Sciatic nerve (tissue), 2 donors: ENCODE data around the gene MED25. TPM values are rescaled to one million over a fixed set of nuclear protein-coding genes. Genes with fewer than 3 reads are reported as not detected.
"Not testable (repeated sequence)": the region's sequence is repeated elsewhere in the genome, so short reads cannot be mapped to it uniquely, and the experiment has no call there.

Experiments
- ATAC-seq: fragments of 200-7000 bp; cut with Tn5 transposase; one replicate; pipeline ENCODE4 v1.9.1; 2020; ENCODE audit warnings: mild to moderate bottlenecking, moderate library complexity
- DNase-seq: peaks from one replicate; pipeline ENCODE4 v3.0.0-alpha.2; 2020; ENCODE audit warnings: low spot score
- intact Hi-C: fragments of 100-400 bp; cut with DNase I; formaldehyde crosslinking; loops from one replicate; pipeline ENCODE4 v1.14.2; 2022
- total RNA-seq: library from RNA; stranded (reverse); fragmentation: NEBNext Ultra II Directional; extraction: Animal tissue kit (Norgen Biotek cat#: 25700); gene quantifications from one replicate; pipeline ENCODE4 v1.2.1, GENCODE V29; 2021
- donor health status: DM: no; HTN: no; CAD: no.
- donor health status: DM: no; HTN: no; CAD: no.

The MED25 gene
- total RNA-seq, 1 donor from 2014 or later, result 39.7 TPM

DNA sequence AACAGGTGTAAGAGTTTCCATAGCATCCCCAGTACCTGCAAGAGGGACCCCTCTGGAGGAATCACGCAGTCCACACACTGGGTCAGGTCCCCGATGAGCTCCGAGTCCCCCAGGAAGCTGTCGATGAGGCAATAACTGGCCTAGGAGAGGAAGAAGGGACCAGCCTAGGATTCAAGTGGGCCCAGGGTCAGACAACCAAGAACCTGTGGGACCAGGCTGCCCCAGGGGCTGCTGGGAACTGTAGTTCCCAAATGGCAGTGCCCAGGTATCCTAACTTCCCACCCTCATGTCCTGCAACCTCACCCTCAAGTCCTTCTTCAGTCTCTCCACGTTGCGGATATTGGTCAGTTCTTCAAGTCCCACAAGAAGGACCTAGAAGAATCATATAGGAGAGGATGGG is 6.8 kb upstream of the MED25 start:
- intact Hi-C loops, result no loop called here
- DNase-seq (no peak), ATAC-seq (no peak)

DNA sequence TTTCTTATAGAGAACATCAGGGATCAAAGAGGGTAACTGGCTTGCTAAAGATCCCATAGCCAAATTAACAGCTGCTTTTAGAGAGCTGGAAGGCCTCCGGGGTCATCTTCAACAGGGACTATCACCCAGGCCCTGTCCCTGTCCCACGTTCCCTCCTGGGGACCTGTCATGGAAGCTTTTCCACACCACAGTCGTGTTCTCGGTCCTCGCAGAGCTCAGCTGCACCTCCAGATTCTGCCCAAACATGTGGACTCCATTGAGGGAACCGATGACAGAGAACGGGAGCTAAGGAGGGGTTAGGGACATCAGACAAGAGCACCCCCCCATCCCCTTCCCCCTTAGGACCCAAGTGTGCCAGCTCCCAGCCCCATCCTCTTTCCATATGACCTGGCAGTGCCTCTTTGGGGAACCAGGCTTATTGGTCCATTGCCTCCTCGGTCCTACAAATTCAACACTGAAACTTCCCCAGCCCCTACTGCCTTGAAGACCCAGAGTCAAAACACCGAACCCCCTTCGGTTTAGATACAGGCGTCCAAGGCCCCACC is 5.6 kb upstream of the MED25 start:
- no peak for DNase-seq
- intact Hi-C loops, result no loop called here
- no peak for ATAC-seq

DNA sequence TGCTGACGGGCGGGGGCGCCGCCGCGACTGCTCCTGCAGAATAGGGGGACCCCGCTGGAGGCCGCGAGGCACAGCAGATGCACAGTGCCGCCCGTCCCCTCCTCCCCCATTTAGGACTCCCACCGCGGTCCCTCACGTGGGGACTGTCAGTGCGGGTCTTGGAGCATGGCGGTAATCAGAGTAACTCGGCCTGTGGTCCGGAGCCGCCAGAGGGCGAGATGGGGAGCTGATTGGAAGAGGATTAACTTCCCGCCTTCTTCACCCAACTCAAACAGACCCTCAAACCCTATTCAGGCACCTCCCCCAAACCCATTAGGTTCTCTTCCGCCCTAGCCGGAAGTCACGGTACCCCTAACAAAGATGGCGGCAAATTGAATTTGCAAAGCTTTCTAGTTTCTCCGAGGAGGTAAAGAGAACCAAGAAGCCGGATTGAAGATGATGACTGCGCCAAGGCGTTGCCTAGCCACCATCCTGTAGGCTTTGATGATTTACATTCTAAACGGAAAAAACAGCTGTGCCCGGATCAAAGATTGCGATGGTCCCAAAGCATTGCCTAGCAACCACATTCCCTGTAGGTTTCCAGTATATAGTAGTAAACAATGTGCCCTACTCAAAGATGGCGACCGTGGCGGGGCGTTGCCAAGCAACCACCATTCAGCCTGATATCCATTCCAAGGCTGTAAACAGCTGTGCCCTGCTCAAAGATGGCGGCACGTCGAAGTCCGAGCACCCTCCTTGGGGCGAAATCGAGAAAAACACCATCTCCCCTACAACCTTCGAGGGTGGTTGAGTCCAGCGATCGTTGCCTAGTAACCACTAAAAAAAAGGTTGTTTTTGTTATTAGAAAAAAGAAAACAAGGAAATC is 4.9 kb upstream of the MED25 start, which contains the start of gene FUZ:
Gene FUZ (minus strand): TSS at position 296 of the 865 bp plus-strand sequence. CDS start 186 bp downstream, at position 110.
- ATAC-seq, result peak; percentile 84
- DNase-seq, result peak; percentile 98
- intact Hi-C loops, result no loop called here

DNA sequence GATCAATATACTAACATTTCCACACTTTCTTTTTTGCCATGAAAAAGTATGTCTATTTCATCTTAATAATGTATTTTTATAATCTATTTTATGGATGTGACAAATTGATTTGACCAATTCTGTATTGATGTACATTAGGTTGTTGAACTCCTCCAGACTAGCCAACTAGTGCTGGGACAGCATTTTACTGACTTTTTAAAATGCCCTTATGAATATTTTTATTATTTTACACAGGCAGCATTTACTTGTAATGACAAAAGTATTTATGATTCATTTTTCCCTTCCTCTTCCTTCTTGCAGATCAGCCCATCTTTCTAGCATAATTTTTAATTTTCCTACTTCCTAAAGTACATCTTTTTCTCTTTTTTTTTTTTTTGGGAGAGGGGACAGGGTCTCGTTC is 4.1 kb upstream of the MED25 start:
- intact Hi-C loops, result no loop called here
- DNase-seq (no peak), ATAC-seq (no peak)

DNA sequence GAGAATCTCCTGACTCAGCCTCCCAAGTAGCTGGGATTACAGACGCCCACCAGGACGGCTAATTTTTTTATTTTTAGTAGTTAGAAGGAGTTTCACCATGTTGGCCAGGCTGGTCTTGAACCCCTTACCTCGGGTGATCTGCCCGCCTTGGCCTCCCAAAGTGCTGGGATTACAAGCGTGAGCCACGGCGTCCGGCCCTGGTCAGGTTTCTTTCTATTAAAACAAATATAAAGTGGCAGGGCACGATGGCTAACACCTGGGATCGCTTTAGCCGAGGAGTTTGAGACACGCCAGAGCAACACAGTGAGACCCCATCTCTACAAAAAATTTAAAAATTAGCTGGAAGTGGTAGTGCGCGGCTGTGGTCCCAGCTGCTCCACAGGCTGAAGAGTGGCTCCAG is 1.5 kb upstream of the MED25 start:
- ATAC-seq, result no peak
- intact Hi-C loops, result no loop called here
- no peak for DNase-seq

DNA sequence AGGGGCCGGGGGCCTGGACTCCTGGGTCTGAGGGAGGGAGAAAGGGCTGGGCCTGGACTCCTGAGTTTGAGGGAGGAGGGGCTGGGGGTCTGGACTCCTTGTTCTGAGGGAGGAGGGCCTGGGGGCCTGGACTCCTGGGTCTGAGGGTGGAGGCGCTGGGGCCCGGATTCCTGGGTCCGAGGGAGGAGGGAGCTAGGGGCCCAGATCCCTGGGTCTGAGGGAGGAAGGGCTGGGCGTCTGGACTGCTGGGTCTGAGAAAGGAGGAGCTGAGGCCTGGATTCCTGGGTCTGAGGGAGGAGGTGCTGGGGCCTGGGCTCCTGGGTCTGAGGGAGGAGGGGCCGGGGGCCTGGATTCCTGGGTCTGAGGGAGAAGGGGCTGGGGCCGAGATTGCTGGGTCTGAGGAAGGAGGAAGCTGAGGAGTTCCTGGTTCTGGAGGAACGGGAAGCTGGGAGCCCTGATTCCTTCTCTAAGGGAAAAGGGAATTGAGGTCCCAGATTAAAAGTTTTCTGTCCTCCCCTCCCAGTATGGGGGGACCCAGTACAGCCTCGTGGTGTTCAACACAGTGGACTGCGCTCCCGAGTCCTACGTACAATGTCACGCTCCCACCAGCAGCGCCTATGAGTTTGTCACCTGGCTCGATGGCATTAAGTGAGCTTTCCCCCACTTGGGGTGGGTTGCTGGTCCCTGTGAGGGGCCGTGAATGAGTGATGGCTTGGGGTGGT is 721 bp downstream of the MED25 start:
- ATAC-seq (no peak), DNase-seq (no peak)
- intact Hi-C loops, result no loop called here

DNA sequence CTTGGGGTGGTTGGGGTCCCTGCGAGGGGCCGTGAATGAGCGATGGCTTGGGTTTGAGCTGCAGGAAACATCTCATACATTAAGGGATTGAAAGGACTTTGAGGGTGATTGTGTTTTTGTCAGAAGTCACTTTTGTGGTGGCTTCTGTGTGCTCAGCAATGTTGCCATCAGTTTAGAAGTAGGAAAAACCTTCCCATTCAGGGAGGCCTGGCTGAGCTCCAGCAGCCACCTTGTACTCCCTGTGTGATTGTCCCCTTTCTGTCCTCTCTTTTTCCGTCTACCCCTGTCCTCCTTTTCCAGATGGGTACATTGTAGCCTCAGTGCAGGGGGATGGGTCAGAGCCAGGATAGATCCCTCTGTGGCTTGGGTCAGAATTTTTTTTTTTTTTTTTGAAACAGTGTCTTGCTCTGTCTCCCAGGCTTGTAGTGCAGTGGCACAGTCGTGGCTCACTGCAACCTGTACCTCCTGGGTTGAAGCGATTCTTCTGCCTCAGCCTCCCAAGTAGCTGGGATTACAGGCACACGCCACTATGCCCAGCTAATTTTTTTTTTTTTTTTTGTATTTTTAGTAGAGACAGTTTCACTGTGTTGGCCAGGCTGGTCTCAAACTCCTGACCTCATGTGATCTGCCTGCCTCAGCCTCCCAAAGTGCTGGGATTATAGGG is 1.5 kb downstream of the MED25 start:
- DNase-seq, intact Hi-C loops, ATAC-seq: not testable (repeated sequence)

DNA sequence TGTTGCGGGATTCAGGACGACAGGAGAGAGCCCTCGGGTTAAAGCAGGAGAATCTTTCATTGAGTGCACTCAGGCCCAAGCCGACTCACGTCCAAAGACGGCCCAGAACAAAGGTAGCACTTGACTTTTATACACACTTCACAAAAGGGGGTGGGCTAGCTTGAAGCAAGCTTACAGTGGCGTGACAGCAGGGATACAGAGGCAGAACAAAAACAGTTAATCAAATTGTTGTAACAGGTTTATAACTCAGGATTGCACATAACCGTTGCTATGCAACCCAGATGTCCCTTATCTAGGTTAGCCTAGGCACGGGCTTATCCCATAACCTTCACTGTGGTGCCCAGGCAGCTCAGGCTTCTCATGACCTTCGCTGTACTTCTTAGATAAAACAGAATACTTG is 2.0 kb downstream of the MED25 start:
- ATAC-seq, result no peak
- intact Hi-C loops, result no loop called here
- DNase-seq, result no peak

DNA sequence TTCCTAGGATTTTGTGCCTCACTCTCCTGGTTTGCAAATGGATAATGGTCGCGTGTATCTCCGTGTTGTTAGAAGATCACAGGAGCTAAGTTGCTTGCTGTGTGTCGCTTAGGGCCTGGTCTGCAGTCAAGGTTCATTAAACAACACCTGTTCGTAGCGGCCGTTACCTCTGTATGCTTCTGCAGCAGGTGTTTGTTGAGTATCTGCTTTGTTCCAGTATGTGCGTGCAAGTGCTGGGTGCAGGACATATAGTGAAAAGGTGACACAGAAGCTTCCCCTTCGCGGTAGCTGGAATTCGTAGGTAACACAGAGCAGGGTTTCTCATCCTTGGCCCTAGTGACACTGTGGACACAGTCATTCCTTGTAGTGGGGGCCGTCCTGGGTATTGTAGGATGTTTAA is 5.4 kb downstream of the MED25 start:
- ATAC-seq (no peak), DNase-seq (no peak)
- intact Hi-C loops, result no loop called here

DNA sequence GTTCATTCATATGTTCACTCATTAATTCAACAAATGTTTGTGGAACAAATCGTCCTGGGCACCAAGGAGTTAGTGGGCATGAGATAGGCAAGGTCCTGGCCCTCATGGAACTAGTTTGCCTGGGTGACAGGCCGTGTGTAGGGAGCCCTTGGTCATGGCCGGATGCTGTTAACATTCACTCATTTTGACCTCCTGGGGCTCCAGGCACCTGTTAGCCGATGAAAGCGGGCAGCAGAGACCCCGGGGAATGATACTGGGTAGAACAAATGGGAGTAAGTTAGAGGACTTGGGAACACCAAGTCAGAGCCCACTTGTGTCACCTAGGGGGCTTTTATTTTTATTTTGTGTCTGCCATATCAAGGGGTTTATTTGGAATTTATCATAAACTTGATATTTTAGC is 6.6 kb downstream of the MED25 start:
- DNase-seq, result no peak
- intact Hi-C loops, result no loop called here
- ATAC-seq, result no peak

DNA sequence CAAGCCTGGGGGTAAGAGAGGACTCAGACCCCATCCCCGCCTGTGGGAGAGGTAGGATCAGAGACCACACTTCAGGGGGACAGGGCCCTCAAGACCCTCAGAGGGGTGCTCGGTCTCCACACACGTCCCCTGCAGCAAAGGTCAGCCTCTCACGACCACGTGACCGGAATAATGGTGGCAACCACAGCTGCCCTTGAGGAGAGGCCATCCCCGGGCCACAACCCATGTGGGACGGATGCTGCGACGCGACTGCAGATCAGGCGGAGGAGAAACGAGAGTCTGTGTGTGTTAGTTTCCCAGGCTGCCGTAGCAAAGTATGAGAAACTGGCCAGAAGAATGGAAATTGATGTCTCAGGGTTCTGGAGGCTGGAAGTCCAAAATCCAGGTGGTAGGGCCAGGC is 8.9 kb downstream of the MED25 start:
- no peak for DNase-seq
- no peak for ATAC-seq
- intact Hi-C loops, result no loop called here

DNA sequence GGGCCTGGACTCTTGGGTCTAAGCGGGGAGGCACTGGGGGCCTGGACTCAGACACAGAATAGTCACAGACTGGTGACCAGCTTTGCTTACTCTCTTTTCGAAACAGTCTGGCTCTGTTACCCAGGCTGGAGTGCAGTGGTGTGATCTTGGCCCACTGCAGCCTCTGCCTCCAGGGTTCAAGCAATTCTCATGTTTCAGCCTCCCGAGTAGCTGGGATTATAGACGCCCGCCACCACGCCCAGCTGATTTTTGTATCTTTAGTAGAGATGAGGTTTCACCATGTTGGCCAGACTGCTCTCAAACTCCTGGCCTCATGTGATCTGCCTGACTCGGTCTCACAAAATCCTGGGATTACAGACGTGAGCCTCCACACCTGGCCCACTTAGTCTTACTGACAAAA is 11.1 kb downstream of the MED25 start:
- intact Hi-C loops, result no loop called here
- ATAC-seq, result no peak
- DNase-seq, result no peak

DNA sequence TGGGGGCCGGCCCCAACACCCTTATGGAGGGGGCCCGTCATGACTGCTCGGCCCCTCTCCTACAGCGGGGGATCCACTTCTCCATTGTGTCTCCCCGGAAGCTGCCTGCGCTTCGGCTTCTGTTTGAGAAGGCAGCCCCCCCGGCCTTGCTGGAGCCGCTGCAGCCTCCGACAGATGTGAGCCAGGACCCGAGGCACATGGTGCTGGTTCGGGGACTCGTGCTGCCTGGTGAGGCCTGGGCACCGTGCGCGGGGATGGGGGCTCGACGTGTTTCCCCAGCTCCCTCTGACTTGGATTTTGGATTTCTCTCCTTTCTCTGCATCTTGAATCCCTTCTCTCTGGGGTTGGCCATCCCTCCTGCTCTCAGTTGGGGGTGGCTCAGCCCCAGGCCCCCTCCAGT is 11.6 kb downstream of the MED25 start:
- no peak for ATAC-seq
- no peak for DNase-seq
- intact Hi-C loops, result no loop called here

DNA sequence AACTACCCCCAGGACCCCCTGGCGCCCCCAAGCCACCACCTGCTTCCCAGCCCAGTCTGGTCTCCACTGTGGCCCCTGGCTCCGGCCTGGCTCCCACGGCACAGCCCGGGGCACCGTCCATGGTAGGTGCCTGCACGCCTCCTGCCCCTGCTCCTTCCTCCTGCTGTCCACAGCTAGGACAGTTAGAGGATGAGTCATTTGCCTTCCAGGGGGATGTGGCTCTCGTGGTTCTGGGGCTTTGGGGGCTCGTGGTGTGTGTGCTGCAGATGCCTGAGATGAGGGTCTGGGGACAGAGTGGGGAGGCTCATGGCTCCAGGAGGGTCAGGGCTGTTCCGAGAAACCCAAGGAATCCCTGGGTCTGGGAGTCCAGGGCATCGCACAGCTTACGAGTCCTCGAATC is 12.7 kb downstream of the MED25 start:
- ATAC-seq, result no peak
- intact Hi-C loops, result no loop called here

DNA sequence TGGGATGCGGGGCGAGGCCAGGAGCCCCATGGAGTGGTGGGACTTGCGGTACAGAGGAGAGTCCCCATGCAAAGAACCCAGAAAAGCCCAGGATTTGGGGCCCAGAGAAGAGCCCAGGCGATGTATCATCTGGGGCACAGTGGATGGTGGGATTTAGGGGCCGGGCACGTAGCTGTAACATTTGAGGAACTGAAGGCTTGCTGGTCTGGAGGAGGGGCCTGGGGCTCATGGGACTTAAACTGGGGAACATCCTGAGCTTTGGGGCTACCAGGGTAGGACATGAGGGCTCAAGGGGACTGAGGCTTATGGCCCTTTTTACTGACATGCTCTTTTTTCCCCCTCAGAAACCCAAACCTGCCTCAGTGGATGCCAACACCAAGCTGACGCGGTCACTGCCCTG is 13.5 kb downstream of the MED25 start:
- DNase-seq (no peak), ATAC-seq (no peak)
- intact Hi-C loops, result no loop called here

More for the DNA sequence above, 12.7 kb downstream of the MED25 start:
- DNase-seq, result no peak

DNA sequence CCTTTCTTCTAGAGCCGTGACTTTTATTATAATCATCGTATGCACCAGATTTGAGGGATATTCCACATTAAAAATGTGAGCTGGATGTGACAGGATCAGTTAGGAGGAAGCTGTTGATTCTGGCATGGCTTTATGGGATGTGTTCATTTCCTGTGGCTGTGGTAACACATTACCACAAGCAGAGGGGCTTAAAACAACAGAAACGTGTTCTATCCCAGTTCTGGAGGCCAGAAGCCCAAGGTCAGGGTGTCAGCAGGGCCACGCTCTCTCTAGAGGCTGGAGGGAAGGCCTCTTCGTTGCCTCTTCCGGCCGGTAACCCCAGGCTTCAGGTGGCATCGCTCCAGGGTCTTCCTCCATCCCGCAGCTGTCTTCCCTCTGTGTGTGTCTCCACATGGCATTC is 14.5 kb downstream of the MED25 start:
- DNase-seq (no peak), ATAC-seq (peak; percentile 33)
- intact Hi-C loops, result no loop called here

DNA sequence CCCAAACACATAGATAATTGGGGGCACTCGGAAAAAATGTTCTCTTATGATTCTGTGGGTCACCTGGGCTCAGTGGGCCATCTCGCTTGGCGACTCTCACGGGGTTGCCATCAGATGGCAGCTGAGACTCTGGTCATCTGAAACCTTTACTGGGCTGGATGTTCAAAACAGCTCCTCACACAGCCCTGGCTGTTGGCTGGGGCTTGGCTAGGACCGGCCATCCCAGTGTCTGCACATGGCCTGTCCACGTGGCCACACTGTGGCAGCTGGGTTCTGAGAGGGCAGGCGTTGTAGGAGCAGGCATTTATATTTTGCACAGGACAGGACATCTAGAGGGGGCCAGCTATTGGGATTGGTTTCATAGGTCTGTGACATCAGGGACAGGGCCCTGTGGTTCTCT is 15.5 kb downstream of the MED25 start:
- intact Hi-C loops, result no loop called here
- ATAC-seq (no peak), DNase-seq (no peak)

DNA sequence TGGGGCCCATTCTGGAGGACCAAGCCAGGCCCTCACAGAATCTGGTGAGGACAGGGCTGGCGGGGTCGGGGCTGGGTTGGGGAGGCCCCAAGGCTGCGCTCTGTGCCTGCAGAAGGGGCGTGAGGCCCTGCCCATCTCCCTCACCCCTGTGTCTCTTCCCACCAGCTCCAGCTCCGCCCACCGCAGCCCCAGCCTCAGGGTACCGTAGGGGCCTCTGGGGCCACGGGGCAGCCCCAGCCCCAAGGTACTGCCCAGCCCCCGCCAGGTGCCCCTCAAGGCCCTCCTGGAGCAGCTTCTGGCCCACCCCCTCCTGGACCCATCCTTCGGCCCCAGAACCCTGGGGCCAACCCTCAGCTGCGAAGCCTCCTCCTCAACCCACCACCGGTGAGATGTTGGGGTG is 17.5 kb downstream of the MED25 start:
- intact Hi-C loops, result no loop called here
- DNase-seq (no peak), ATAC-seq (no peak)

DNA sequence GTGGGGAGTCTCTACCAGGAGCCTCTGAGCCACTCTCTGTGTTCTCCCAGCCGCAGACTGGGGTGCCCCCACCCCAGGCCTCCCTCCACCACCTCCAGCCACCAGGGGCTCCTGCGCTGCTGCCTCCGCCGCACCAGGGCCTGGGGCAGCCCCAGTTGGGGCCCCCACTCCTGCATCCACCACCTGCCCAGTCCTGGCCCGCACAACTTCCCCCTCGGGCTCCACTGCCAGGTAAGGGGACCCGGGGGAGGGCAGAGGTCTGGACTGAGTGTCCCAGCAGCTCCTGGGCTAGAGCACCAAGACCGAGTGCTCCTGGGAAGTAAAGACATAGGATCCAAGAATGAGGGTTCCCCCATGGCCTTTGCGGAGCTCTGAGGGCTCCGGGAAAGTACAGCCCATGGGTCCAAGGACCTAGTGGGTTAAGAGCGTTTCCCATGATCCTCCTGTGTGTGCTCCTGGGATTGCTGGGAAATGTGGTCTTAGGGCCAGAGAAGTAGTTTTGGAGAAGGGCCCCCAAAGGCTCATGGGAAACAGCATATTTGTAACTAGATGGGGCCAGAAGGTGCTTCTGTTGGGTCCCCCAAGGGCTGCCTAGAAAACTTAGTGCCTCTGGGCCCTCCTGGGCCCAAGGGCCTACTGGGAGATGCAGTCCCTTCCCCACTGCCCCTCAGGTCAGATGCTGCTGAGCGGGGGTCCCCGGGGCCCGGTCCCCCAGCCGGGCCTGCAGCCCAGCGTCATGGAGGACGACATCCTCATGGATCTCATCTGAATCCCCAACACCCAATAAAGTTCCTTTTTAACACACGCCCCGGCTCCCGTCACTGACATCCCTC is 18.3 kb downstream of the MED25 start:
- ATAC-seq, result no peak
- intact Hi-C loops, result no loop called here
- DNase-seq, result no peak
